GM12878 (cell line): ENCODE data around the gene RTN4RL1. TPM values are rescaled to one million over a fixed set of nuclear protein-coding genes. Genes with fewer than 3 reads are reported as not detected.

Experiments
- ATAC-seq: fragments of 200-7000 bp; cut with Tn5 transposase; 3 replicates; pipeline ENCODE4 v1.9.1; 2020; ENCODE audit warnings: mild to moderate bottlenecking, moderate library complexity
- BruUV-seq: library from RNA; stranded (reverse); fragments of 400-500 nt; replicated peaks from 2 replicates; lab custom pipeline; 2021; lab: Mats Ljungman, UMichigan
- CTCF ChIA-PET: fragments of 300-600 bp; sonication (Branson Sonifier 250); formaldehyde crosslinking; extraction: SDS; loops from one replicate; lab custom pipeline; 2021; ENCODE audit warnings: inconsistent platforms; lab: Yijun Ruan, JAX
- POLR2A ChIA-PET: fragments of 350-600 bp; formaldehyde crosslinking; extraction: SDS; loops from one replicate; lab custom pipeline; 2021; ENCODE audit warnings: inconsistent platforms; lab: Charles Lee
- RAD21 ChIA-PET: fragments of 300-600 bp; sonication (Branson Sonifier 250); formaldehyde crosslinking; loops from one replicate; lab custom pipeline; 2023; ENCODE audit warnings: antibody characterized with exemption; ENCODE audit not compliant: unreplicated experiment; lab: Charles Lee
- SMC1A ChIA-PET: fragments of 300-600 bp; sonication (Branson Sonifier 250); formaldehyde crosslinking; loops from one replicate; lab custom pipeline; 2023; ENCODE audit not compliant: unreplicated experiment, uncharacterized antibody; lab: Charles Lee
- DNase-seq: peaks from one replicate; pipeline ENCODE4 v3.0.0-alpha.2; 2011; ENCODE audit warnings: low read depth, low spot score
- FAIRE-seq: peaks from 3 replicates; lab custom pipeline; 2011; peaks lifted over from hg19 to GRCh38; lab: Jason Lieb, UNC
- H2AFZ ChIP-seq: 2 replicates; pipeline ENCODE4 v1.6.0; 2011; ENCODE audit warnings: low read depth, low read length, control low read depth; ENCODE audit not compliant: control insufficient read depth
- H3K27ac ChIP-seq: 2 replicates; pipeline ENCODE4 v1.5.1; 2011; ENCODE audit warnings: control low read depth; ENCODE audit not compliant: control insufficient read depth, insufficient read depth
- H3K27me3 ChIP-seq, 2 experiments: replicated peaks in 1 of 2; 2 replicates each; pipeline versions ENCODE4 v1.6.0 to v1.6.1; 2011; ENCODE audit warnings: low read length in 1 of 2; ENCODE audit not compliant: control insufficient read depth in 2 of 2, insufficient read depth in 2 of 2
- H3K36me3 ChIP-seq, 2 experiments: 2 replicates each; pipeline ENCODE4 v1.5.1; 2011; ENCODE audit warnings: low read length in 1 of 2; ENCODE audit not compliant: control insufficient read depth in 2 of 2, insufficient read depth in 2 of 2
- H3K4me1 ChIP-seq: 2 replicates; pipeline ENCODE4 v1.6.1; 2011; ENCODE audit warnings: mild to moderate bottlenecking, low read length, moderate library complexity, mixed read lengths; ENCODE audit not compliant: control insufficient read depth, insufficient read depth
- H3K4me2 ChIP-seq: 2 replicates; pipeline ENCODE4 v1.6.0; 2011; ENCODE audit warnings: control low read depth; ENCODE audit not compliant: control insufficient read depth, insufficient read depth
- H3K4me3 ChIP-seq: fragments of 200-600 bp; sonication (generic); 2 replicates; pipeline ENCODE4 v1.5.1; 2016
- H3K79me2 ChIP-seq: 2 replicates; pipeline ENCODE4 v1.6.0; 2011; ENCODE audit warnings: low read length; ENCODE audit not compliant: control insufficient read depth, insufficient read depth
- H3K9ac ChIP-seq: 2 replicates; pipeline ENCODE4 v1.8.0; 2011; ENCODE audit warnings: low read length, control low read depth, mixed read lengths; ENCODE audit not compliant: control insufficient read depth, insufficient read depth
- H3K9me3 ChIP-seq: replicated peaks from 3 replicates; pipeline ENCODE4 v1.5.1; 2011; ENCODE audit warnings: mild to moderate bottlenecking, low read length; ENCODE audit not compliant: control insufficient read depth, insufficient read depth
- H4K20me1 ChIP-seq: 2 replicates; pipeline ENCODE4 v1.6.0; 2011; ENCODE audit not compliant: control insufficient read depth, insufficient read depth
- BCLAF1 ChIP-seq: fragments of 450-650 bp; IDR thresholded peaks from 2 replicates; pipeline ENCODE4 v1.6.1; 2017; ENCODE audit warnings: antibody characterized with exemption, mild to moderate bottlenecking, moderate library complexity
- CTCF ChIP-seq, 3 experiments: IDR thresholded peaks in 2 of 3; conservative IDR thresholded peaks in 1 of 3; 2 replicates each; pipeline ENCODE4 v1.5.1; 2011; ENCODE audit warnings: low read depth in 3 of 3, low read length in 3 of 3, mild to moderate bottlenecking in 3 of 3, control low read depth in 2 of 3, moderate library complexity in 2 of 3, inconsistent platforms in 1 of 3, mixed read lengths in 1 of 3; ENCODE audit not compliant: control insufficient read depth in 2 of 3, insufficient read depth in 1 of 3; ENCODE audit errors: extremely low read depth in 1 of 3
- FOXK2 ChIP-seq: fragments of 450-650 bp; IDR thresholded peaks from 2 replicates; pipeline ENCODE4 v1.6.1; 2017; ENCODE audit warnings: mild to moderate bottlenecking, moderate library complexity
- MYB ChIP-seq: fragments of 150-350 bp; IDR thresholded peaks from 2 replicates; pipeline ENCODE4 v1.6.1; 2014; ENCODE audit warnings: mild to moderate bottlenecking, low read depth, low read length, borderline replicate concordance
- PBX3 ChIP-seq: IDR thresholded peaks from 2 replicates; pipeline ENCODE4 v1.6.1; 2011; ENCODE audit warnings: mild to moderate bottlenecking, low read depth, low read length, moderate library complexity; ENCODE audit not compliant: insufficient replicate concordance
- PML ChIP-seq: IDR thresholded peaks from 2 replicates; pipeline ENCODE4 v1.6.1; 2012; ENCODE audit warnings: low read length, inconsistent platforms
- SIX5 ChIP-seq: IDR thresholded peaks from 2 replicates; pipeline ENCODE4 v1.6.1; 2011; ENCODE audit warnings: mild to moderate bottlenecking, low read depth, low read length, moderate library complexity; ENCODE audit not compliant: severe bottlenecking
- SMAD5 ChIP-seq: IDR thresholded peaks from 2 replicates; pipeline ENCODE4 v1.6.1; 2016; ENCODE audit warnings: antibody characterized with exemption, low read depth
- TBL1XR1 ChIP-seq: IDR thresholded peaks from 2 replicates; pipeline ENCODE4 v1.6.1; 2012; ENCODE audit warnings: low read depth, low read length, improper control_type of control experiment
- ZNF217 ChIP-seq: fragments of 450-650 bp; IDR thresholded peaks from 2 replicates; pipeline ENCODE4 v1.6.1; 2017; ENCODE audit warnings: antibody characterized with exemption, mild to moderate bottlenecking
- ZNF622 ChIP-seq: fragments of 450-650 bp; IDR thresholded peaks from 2 replicates; pipeline ENCODE4 v1.6.1; 2017; ENCODE audit warnings: mild to moderate bottlenecking, inconsistent platforms
- WGBS: methylation state at CpG from one replicate; pipeline ENCODE4 v1.1.6; 2016; ENCODE audit warnings: low lambda C conversion rate; ENCODE audit not compliant: insufficient replicate concordance, insufficient coverage; ENCODE audit errors: missing lambda C conversion rate; 5-methylcytosine and 5-hydroxymethylcytosine counted together
- in situ Hi-C: fragments of 300-500 bp; cut with MboI; formaldehyde crosslinking; loops from 9 replicates; pipeline ENCODE4 v1.14.3; 2018; ENCODE audit warnings: mixed read lengths
- intact Hi-C: fragments of 100-400 bp; cut with micrococcal nuclease; formaldehyde crosslinking; loops from one replicate; pipeline ENCODE4 v1.14.2; 2022; ENCODE audit not compliant: unreplicated experiment
- polyA plus RNA-seq, 11 experiments: library from polyadenylated mRNA; depleted of rRNA in 4 of 11; unstranded in 6 of 11; stranded (reverse) in 5 of 11; fragments of >200 nt; fragmentation: Nextera tagmentation in 4 of 11; fragmentation: Illumina TruSeq in 1 of 11; extraction: Ambion mirVana in 4 of 11; extraction: Trizol in 1 of 11; gene quantifications; 1 replicate in 1 of 11; 2 replicates in 10 of 11; pipeline versions ENCODE4 v1.2.1 to v1.2.3, GENCODE V29; 2011 to 2016; ENCODE audit warnings: inconsistent platforms in 2 of 11, missing spikeins in 2 of 11, low read depth in 1 of 11
- total RNA-seq, 4 experiments: library from RNA; depleted of rRNA in 3 of 4; stranded (reverse); fragments of >200 nt in 3 of 4; fragmentation: Illumina TruSeq in 1 of 4; extraction: Trizol in 1 of 4; gene quantifications; 2 replicates each; pipeline versions ENCODE4 v1.2.1 to v1.2.3, GENCODE V29; 2013 to 2021

RTN4RL1 gene
- total and polyA plus RNA-seq, 10 of the 15 experiments (the other 5 are each of a cell fraction or from before 2014, with no cell fraction given): 0.08 to 0.11 (median 0.10) TPM; not detected in 7

- TF ChIP-seq MYB: no peak
These were observed 77.2 kb downstream of the RTN4RL1 start (continued) for GRCh38 chr17:1947743-1948516.

- TF ChIP-seq PBX3: no peak
- no peak for TF ChIP-seq ZNF217
- no peak for TF ChIP-seq CTCF (IDR thresholded peaks at IDR 0.05 in 2 of 3, conservative IDR thresholded peaks at IDR 0.05 in 1 of 3; ENCODE audit: control insufficient read depth in 2 of 3, extremely low read depth in 1 of 3, insufficient read depth in 1 of 3, low read depth in 3 of 3, low read length in 3 of 3)
- TF ChIP-seq PML: no peak
- no peak for TF ChIP-seq BCLAF1
- no peak for TF ChIP-seq TBL1XR1
- TF ChIP-seq FOXK2: no peak
- TF ChIP-seq ZNF622: no peak
- TF ChIP-seq SMAD5: no peak
- TF ChIP-seq SIX5: no peak
- ChIA-PET CTCF (no interaction called here), POLR2A (interaction anchor here (0.5 kb wide), 1 partner anchor 153 kb away, joined by 3 read pairs; no protein-coding TSS in a partner anchor), RAD21 (no interaction called here), SMC1A (no interaction called here)
- Histone ChIP-seq H3K4me3 (no peak overlapping the region), H2AFZ (no peak overlapping the region), H3K4me1 (no peaks in the 10 kb centered on the region; the same call in 1 of the 2 replicates), H3K36me3 (no peaks in the 10 kb centered on the region), H3K27ac (no peak overlapping the region), H3K4me2 (no peak overlapping the region), H3K79me2 (no peaks in the 10 kb centered on the region), H3K9me3 (no peaks in the 10 kb centered on the region), H3K9ac (no peak overlapping the region), H4K20me1 (no peaks in the 10 kb centered on the region), H3K27me3 (no peaks in the 10 kb centered on the region)
- FAIRE-seq: no peak
- DNase-seq: no peak
- 66% methylated on average over 20 of the region's 22 CpGs for WGBS
- in situ Hi-C loops: no loop called here
- no peak for ATAC-seq
- BruUV-seq: no TSS peak
- intact Hi-C loops: no loop called here
These were observed 77.8 kb downstream of the RTN4RL1 start for GRCh38 chr17:1947229-1947742.
